Glomerular visceral epithelial cell (primary cell): ENCODE data around the gene CDH4.
"Not testable (repeated sequence)": the region's sequence is repeated elsewhere in the genome, so short reads cannot be mapped to it uniquely, and the experiment has no call there.

Source experiments
- DNase-seq: peaks from one replicate; pipeline ENCODE4 v3.0.0-alpha.2; 2016; ENCODE audit errors: extremely low spot score

CDH4 gene

DNA sequence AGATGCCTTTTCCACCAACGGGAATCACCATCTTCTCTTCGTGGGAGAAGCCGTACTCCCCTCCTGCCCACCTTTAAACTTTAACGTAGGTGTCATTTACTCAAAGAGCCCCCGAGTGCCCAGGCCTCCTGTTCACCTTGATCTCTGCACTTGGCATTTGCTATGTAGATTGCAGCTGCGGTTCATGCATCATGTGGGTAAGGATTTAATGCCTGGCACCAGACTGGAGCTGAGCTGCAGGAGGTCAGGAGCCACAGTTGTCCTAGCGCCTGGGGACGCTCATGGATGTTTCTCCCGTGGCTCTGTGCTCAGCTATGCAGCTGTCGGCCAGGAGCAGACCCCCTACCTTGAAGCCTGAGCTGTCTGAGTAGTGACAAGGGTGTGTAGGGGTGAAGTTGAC lies 133.7 kb downstream of the CDH4 start:
- no peak for DNase-seq

DNA sequence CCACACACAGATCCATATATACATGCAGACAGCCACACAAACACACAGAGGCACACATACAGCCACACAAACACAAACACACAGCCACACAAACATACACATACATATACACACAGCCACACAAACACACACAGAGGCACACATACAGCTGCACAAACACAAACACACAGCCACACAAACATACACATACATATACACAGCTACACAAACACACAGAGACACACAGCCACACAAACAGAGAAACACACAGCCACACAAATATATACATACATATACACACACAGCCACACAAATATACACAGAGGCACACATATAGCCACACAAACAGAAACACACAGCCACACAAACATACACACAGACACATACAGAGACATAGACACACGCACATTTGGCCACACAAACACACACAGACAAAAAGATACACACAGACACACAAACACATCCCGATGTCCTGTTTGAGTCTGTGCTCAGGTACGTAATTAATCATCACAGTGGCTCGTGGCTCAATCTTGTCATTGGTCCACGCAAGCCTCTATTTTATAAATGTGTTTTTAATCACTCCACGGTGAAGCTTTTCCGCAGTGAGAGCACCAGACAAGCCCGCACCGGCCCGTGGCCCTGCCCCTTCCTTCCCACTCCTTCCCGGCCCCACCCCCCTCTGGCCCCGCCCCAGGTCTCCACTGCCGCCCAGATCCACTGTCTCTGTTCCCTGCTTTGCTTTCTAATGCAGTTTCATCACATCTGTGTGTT lies 135.3 kb downstream of the CDH4 start:
- DNase-seq = peak; percentile 47

DNA sequence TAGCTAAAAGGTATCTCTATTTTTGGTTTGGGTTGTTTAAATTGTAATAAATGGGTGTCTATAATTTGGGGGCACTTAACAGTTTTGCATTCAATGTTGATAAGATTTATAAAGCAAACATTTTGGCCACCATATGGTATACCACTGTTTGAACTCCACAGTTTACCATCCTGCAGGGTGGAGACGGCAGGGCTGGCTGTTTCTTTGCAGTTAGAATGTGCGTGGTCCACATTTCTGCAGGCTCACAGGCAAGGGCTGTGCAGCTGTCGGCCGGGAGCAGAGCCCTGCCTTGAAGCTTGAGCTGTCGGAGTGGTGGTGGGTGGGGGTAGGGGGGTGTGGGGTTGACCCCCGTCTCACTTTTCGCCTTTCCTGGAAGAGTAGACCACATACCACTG lies 135.9 kb downstream of the CDH4 start:
- no peak for DNase-seq

DNA sequence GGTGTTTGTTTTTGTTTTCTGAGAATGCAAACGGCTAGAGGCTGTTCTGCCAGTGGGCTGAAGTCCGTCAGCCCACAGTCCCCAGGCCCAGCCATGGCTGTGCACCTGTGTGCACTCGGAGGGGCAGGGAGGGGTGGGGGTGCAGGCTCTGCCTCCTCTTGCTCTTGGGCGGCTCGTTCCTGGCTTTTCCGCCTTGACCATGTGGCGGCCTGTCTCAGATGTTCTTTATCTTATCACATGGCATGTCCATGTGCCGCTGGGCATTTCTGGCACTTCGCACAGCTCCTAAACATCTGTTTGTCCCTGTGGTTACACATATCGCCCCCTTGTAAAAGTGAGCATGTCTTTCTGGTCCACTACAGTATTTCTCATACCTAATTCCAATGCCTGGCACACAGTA lies 137.0 kb downstream of the CDH4 start:
- no peak for DNase-seq

DNA sequence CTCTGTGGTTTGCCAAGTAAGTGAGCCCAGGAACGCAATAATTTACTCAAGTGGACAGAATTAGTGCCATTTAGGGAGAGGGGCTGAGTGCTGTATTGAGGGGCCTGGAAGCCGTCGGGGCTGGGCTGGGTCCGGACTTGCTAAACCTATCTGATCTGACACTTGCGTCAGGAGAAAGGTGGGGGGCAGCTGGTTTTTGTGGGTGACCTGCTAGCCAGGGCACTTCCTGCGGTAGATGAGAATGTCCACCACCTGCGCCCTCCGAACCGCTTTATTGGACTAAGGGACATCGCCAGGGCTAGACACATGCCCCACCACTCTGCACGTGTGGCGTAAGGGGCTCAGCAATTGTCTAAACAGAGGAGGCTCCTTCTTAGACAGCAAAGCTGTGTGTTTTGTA lies 139.1 kb downstream of the CDH4 start:
- no peak for DNase-seq

DNA sequence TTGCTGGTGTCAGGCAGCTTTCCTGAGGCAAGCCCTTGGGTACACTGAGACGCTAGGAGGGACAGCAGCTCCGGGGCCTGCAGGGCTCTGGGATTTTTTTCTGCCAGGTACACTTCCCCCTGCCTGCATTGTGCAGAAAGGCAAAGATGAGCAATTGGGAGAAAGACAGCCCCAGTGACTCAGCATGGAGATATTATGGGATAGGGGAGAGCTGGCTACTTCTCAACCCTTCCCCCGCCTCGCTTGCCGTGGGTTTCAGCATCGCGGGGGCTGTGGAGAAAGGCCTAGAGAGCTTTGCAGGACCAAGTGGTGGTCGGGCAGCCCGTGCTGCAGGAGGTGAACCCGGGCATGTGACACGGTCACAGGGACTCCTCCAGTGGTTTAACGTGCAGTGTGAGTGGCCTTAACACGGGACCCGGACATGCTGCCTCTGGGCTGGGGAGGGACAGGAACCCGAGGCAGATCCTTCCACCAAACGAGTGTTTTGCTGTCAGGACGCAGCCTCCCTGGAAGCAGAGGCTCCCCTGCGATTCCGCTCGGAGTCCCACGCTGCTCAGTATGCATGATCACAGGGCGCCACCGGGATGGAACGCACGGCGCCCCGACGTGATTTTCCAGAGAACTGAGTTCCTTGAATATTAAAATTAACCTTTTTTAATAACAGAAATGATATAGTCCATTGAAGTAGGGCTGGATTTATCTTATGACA lies 139.9 kb downstream of the CDH4 start:
- no peak for DNase-seq

DNA sequence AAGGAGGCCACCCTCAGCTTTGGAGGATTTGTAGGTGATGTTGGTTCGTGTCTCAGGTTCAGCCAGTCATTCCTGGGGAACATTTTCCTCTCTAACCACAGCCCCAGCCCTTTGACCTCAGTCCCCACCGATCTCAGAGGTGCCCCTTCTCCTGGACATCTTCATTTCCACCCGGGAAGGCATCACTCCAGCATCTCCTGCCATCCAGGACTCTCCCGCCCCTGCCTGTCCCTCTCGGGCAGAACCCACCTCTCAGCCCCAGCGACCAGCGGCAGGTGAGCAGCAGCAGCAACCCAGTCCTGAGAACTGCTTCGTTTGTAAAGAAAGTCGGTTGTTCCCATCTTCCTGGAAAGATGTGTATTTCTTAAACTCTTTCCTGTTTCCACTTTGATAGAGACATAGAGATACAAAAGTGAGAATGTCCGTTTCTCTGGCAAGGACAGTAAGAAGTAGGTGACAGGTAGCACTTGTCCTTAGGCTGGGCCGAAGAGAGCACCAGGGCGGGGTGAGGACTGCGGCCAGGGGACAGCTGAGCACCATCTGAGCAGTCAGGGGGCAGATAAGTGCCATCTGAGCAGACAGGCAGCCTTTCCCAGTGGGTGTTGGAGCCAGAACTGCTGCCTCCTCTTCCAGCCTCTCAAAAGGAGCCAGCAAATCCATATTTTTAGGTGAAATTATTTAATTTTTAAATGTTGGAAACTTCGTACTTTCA lies 142.2 kb downstream of the CDH4 start:
- DNase-seq = no peak

DNA sequence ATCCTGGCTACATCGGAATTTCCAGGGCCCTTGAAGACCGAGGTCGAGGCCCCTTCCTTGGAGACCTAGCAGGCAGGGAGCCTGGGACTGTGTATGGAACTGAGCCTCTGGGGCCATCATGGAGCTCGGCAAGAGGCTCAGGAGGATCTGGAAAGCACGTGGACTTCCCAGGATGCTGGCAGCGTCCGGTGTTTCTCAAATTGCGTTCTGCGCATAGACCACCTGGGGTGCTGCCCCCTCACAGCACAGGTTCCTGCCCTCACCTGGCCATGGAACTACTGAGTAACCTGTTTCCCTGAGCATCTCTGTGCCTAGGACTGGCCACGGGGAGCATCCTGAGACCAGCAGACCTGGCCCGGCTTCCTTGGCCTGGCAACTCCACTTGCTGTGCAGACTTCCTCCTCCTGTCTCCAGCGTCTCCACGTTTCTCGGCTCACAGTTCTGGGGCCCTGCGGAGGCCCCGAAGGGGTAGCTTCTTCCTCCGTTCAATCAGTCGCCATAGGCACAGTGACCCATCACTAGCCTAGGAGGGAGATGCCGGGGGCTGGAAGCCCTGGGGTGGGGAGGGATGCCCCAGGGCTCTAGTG lies 144.3 kb downstream of the CDH4 start:
- DNase-seq = no peak

DNA sequence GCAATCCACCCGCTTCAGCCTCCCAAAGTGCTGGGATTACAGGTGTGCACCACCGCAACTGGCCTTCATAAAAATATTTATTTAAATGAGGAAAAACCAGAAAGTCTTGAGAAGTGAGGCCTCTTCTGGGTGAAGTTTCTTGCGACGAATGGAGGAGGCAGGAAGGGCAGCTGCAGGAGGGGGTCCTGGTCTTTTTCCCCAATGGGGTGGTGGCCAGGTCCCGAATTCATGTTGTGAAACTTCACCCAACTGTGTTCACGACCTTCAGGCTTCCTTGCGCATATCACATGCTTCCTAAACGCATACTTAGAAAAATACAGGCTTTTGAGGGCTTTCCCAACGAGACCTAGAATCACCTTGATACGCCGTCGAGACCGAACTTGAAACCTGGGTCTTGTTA lies 145.1 kb downstream of the CDH4 start:
- no peak for DNase-seq

DNA sequence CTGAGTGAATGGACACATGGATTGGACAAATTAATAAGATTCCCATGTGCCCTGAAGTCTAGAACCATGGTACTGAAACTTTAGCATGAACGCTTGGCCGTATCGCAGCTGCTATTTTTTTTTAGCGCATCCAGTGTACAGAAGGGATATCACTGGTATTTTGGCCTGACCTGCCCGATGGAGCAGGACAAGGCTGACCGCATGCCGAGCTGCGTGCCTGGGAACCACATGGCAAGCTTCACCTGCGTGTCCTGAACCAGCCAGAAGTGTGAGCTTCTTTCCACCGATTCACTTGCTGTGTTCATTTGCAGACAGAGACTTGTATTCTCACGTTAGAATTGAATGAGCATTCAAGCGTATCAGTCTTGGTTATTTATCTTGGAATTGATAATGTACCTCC lies 145.7 kb downstream of the CDH4 start:
- DNase-seq = no peak

DNA sequence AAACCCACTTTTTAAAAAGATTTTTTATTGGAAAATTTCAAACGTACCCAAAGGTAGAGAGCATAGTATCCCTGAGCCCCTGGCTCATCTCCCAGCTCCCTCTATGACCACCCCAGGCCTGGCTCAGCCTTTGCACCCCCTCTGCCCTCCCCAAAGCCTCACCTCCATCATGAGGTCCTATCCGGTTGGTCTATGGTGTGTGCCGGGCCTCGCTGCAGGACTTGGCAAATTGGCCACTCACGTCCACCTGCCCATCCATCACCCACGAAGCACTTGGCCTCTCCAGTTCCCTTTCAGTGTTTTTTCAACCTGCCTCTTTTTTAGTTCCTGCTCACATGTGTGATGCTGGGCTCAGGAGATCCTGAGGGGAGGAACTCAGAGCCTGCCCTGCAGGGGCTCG lies 147.4 kb downstream of the CDH4 start:
- DNase-seq = no peak

DNA sequence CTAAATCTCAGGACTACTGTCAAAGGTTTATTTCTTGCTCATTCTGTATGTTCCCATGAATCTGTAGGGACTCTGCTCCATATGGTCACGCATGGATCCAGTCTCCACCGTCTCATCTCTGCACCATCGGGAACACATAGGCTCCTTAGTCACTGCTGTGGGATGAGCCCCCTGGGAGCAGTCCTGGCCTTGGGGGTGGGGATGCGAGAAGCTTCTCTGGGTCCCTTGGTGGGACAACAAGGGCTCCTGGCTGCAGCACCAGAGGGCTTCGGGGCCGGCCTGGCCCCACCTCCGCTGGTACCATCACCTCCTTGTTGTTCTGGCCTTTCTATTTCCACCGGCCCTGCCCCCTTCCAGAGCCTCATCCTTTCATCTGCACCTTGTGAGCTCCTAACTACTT lies 148.4 kb downstream of the CDH4 start:
- DNase-seq = no peak

DNA sequence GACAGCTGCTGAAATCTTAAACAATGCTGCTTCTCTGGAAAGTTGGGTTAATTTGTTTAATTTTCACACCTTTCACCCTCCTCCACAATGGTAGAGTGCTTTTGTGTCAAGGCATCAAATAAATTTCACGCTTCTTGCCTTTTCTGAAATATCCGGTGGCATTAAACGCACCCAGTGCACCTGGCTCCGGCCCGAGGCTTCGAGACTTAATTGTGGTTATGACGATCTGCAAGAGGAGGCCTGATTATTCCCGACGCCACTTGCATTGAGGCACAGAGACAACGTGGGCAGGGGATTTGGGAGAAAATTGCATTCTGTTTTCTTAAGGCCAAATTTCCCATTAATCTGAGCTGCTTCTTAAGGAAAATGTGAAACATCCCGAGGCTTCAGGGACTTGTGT lies 152.2 kb downstream of the CDH4 start:
- DNase-seq = no peak

DNA sequence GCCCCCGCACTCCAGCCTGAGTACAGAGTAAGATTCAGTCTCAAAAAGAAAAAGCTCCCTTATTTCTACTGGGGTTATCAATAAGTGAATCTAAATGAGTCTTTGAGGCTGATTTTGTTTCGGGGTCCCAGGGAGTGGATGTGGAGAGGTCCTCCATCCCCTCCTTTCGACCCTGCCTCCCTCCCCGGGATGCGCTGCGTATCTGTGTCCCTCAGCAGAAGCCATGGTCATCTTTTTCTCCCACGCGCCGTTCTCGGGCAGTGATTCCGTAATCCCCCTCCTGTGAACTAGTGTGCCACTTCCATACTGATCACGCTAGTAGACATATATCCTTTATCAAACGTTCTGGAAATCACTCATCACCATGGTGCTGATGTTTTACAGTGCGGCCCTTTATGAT lies 152.9 kb downstream of the CDH4 start:
- no peak for DNase-seq

DNA sequence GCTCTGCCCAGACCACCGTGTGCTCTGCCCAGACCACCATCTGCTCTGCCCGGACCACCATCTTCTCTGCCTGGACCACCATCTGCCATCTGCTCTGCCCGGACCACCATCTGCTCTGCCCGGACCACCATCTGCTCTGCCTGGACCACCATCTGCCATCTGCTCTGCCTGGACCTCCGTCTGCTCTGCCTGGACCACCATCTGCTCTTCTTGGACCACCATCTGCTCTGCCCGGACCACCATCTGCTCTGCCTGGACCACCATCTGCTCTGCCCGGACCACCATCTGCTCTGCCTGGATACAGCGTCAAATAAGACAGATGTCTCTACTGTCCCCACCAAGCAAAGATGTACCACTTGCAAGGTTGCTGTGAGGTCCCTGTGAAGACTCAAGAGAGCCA lies 154.7 kb downstream of the CDH4 start:
- not testable (repeated sequence) for DNase-seq

DNA sequence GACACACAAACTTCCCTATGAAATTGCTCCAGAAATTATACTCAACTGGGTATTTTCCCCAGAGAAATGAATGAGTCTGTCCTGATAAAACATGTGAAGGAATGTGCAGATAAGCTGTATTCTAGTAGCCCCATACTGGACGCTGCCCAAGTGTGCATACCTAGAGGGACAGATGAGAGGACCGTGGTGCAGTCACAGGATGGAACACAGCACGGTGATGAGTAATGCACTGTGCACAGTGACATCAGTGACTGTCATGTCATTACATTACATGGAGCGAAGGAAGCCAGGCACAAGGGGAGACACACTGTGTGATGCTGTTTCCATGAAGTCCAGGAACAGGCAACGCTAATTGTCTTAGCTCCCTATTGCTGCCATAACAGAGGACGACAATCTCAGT lies 155.5 kb downstream of the CDH4 start:
- no peak for DNase-seq

DNA sequence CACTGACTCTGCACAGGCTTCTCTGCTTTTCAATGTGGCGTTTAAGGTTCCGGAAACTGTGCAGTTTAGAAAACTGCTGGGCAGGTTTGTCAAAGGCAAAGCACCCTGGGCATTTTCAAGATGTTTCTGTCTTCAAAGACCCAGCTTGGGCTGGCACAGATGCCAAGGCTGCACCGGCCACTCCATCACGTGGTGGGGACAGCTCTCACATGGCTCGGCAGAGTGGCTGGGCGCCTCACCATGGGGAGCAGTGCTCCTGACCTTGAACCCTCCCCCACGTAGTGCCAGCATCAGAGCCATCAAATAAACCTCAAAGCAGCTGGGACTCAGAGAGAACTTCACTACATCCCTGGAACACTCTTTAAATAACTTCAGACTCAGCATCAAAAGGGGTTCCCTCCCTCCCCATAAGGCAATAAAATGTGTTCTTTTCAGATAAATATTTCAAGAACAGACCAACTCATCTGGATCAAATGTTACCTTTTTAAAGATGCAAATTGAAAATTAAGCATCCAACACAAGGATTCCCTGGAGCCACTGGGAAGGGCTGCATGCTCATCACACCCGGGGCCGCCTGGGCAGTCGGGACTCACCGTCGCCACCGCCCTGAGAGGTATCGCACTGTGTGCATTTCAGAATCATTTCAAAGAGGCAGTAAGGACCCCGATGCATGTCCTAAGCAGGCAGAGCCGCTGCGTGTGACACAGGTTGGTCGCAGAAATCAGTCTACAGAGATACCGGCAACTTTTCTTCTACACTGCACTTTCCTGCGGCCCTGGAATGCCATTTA lies 157.1 kb downstream of the CDH4 start:
- no peak for DNase-seq

DNA sequence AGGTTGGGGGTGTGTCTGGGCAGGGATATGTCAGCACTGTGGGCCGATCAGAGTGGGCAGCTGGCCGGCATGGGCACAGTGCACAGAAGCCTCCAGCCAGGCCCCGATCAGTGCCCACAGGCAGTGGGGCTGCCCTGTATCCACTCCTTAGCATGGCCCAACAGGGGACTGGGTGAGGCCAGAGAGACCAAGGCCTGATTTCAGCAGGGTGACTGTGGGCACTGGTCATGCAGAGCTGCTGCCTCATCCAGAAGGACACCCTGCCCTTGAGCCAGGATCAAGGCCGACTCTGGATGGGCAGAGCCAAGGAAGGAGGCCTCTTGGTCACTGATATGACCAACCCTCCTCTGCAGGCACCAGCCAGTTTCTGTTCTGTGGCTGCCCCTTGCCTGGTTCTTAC lies 159.7 kb downstream of the CDH4 start:
- DNase-seq = no peak

DNA sequence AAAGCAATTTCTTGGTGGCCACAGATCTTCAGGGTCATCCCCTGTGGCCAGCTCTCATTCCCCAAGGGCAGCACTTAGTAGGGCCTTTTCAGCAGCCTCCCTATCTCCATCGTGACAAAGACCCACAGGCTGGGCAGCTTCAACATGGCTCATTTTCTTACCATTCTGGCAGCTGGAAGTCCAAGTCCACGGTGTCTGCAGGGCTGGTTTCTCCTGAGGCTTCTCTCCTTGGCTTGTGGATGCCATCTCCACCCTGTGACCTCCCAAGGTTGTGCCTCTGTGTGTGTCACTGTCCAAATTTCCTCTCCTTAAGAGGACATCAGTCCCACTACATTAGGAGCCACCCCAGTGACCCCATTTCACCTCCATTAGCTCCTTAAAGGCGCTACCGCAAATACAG lies 161.7 kb downstream of the CDH4 start:
- DNase-seq = no peak

DNA sequence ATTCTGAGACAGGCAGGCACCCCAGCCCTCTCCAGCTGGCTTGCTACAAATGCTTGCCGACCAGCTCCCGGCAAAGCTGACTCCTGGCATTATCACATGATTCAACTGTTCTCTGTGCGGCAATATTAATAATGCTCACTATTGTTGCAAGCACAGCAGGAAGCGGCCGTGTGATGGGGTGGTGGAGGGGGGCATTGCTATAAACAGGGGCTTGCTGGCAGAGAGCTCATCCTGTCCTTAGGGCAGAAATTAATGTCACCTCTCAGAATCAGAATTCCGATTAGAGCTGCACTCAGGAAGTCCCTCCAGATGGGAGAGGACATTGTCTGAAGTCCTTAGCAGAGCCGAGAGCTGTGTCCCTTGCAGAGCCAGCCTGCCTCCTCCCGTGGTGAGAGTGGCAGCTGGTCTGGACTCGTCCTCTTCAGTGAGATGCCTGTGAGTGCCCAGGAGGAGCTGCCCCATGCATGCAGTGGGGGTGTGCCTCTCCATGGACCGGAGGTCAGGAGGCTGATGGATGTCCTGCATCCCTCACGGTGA lies 162.5 kb downstream of the CDH4 start:
- no peak for DNase-seq

DNA sequence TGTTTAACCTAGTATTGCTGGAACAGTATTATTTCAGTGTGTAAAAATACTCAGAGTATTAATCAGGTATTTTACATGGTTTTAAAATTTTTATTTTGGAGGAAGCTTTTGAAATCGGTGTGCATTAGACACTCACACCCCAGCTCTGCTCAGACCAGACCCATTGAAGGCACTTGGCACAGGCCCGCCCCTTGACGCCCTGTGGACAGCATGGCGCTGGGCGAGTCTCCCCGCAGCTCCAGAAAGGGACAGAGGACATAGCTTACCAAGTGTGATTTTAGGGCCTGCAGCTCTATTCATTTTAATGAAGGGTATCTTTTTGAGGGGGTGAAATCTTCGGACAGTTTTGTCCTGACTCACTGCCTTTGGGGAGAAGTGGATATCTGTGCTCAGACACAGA lies 164.5 kb downstream of the CDH4 start:
- no peak for DNase-seq
